GM12865 (cell line): ENCODE measurements around the gene NIPSNAP3A.

Experiments used
- DNase-seq: peaks from one replicate; pipeline ENCODE4 v3.0.0; 2010; ENCODE audit warnings: low read depth
- H3K4me3 ChIP-seq: 2 replicates; pipeline ENCODE4 v1.5.1; 2011; ENCODE audit warnings: mild to moderate bottlenecking, low read depth, low read length, control low read depth
- CTCF ChIP-seq: IDR thresholded peaks from 2 replicates; pipeline ENCODE4 v1.5.1; 2011; ENCODE audit warnings: low read length, control low read depth, low read depth, inconsistent platforms; ENCODE audit not compliant: insufficient read depth; ENCODE audit errors: missing control alignments

Gene NIPSNAP3A

DNA sequence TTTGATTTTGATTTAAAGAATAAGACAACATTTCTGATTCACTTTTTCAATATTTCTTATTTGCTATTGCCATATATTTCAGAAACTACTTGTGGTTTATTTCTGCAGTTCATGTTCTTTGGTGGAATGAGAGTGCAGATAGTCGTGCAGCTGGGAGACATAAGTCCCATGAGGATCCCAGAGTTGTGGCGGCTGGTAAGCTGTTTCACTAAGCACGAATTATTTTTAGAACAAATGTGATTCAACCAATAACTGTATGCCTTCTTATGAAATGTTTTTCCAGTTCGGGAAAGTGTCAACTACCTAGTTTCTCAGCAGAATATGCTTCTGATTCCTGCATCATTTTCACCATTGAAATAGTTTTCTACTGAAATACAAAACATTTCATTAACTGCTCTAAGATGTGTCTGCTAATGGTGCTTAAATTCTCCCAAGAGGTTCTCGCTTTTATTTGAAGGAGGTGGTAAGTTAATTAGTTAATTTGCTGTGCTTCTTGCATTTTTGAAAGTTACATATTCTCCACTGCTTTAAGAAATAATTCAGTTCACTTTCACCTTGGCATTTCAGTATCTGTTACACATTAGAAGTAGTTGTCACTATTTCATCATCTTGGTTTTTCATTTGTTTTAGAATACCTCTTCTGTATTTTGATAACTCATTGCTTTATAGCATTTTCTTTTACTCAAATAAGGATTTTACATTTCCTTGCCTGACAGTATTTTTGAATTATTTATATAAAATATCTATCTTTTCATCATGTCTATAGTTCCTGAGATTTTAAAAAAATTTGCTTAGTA lies 25.4 kb downstream of the NIPSNAP3A start:
- TF ChIP-seq CTCF, result no peak
- no peak overlapping the region for H3K4me3 ChIP-seq
- DNase-seq, result peak; percentile 46

GRCh38 chr9:104774132-104774531 lies 26.6 kb downstream of the NIPSNAP3A start:
- peak overlapping the region; percentile 52; the same call in 1 of the 2 replicates for H3K4me3 ChIP-seq
- TF ChIP-seq CTCF, result no peak
- DNase-seq, result no peak

- H3K4me3 ChIP-seq, result peak overlapping the region; percentile 52
- DNase-seq, result peak; percentile 80
- no peak for TF ChIP-seq CTCF
Measured at GRCh38 chr9:104774831-104775573, 27.5 kb downstream of the NIPSNAP3A start.

GRCh38 chr9:104775574-104775936 lies 28.1 kb downstream of the NIPSNAP3A start:
- DNase-seq, result peak; percentile 65
- no peak overlapping the region for H3K4me3 ChIP-seq
- TF ChIP-seq CTCF, result no peak

DNA sequence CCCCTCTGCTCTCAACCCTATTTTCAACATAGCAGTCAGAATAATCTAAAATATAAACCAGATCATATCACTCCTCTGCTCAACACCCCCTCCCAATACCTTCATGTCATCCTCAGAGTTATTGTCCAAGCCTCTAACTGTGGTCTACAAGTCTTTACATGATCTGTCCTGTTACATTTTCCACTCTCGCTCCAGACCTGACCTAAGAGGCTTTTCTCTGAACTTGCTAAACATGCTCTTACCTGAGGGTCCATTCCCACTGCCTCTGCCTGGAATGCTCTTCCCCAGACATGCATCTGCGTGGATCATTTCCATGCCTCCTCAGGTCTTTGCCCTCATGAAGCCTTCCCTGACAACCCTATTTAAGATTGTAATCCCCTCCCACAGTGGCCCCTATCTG lies 28.5 kb downstream of the NIPSNAP3A start:
- no peak for TF ChIP-seq CTCF
- no peak for DNase-seq
- no peak overlapping the region for H3K4me3 ChIP-seq

- no peak overlapping the region for H3K4me3 ChIP-seq
- TF ChIP-seq CTCF, result no peak
- no peak for DNase-seq
Measured at GRCh38 chr9:104776797-104777196, 29.3 kb downstream of the NIPSNAP3A start.
